Measurements from ENCODE around the gene GP9.
"Not testable (repeated sequence)": the region's sequence is repeated elsewhere in the genome, so short reads cannot be mapped to it uniquely, and the experiment has no call there.

The GP9 gene

GRCh38 chr3:129061023-129061887 lies 676 bp downstream of the GP9 start:
- no peak for DNase-seq (ENCODE audit: low spot score)
- TF ChIP-seq, protein P1, sequence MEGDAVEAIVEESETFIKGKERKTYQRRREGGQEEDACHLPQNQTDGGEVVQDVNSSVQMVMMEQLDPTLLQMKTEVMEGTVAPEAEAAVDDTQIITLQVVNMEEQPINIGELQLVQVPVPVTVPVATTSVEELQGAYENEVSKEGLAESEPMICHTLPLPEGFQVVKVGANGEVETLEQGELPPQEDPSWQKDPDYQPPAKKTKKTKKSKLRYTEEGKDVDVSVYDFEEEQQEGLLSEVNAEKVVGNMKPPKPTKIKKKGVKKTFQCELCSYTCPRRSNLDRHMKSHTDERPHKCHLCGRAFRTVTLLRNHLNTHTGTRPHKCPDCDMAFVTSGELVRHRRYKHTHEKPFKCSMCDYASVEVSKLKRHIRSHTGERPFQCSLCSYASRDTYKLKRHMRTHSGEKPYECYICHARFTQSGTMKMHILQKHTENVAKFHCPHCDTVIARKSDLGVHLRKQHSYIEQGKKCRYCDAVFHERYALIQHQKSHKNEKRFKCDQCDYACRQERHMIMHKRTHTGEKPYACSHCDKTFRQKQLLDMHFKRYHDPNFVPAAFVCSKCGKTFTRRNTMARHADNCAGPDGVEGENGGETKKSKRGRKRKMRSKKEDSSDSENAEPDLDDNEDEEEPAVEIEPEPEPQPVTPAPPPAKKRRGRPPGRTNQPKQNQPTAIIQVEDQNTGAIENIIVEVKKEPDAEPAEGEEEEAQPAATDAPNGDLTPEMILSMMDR (IDR thresholded peaks at IDR 0.05; ENCODE audit: extremely low read depth, missing control alignments) = no peak

GRCh38 chr3:129061888-129062834 lies 1.6 kb downstream of the GP9 start:
- DNase-seq (ENCODE audit: low spot score) = no peak
- TF ChIP-seq, protein P1 (IDR thresholded peaks at IDR 0.05; ENCODE audit: extremely low read depth, missing control alignments) = no peak

DNA sequence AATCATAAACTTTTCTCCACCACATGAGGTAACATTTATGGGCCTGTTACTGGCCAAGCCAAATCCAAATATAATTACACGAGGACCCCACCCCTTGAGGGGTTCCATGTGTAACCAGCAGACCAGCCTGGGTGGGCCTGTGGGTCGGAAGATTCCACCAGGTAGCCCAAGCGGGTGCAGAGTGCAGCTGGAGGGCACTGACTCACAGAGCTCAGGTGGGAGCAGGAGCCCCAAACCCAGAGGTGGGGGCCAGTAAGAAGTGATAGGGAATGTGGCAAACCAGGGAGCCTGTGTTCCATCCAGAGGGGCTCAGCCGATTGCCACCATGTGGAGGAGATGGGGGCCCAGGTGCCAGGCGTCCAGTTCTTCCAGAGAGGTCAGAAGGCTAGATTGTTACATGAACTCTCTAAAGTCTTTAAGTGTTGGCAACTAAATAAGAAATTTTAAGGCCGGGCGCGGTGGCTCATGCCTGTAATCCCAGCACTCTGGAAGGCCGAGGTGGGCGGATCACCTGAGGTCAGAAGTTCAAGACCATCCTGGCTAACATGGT lies 2.6 kb downstream of the GP9 start:
- TF ChIP-seq, protein P1 (IDR thresholded peaks at IDR 0.05; ENCODE audit: extremely low read depth, missing control alignments) = no peak
- DNase-seq (ENCODE audit: low spot score) = no peak

DNA sequence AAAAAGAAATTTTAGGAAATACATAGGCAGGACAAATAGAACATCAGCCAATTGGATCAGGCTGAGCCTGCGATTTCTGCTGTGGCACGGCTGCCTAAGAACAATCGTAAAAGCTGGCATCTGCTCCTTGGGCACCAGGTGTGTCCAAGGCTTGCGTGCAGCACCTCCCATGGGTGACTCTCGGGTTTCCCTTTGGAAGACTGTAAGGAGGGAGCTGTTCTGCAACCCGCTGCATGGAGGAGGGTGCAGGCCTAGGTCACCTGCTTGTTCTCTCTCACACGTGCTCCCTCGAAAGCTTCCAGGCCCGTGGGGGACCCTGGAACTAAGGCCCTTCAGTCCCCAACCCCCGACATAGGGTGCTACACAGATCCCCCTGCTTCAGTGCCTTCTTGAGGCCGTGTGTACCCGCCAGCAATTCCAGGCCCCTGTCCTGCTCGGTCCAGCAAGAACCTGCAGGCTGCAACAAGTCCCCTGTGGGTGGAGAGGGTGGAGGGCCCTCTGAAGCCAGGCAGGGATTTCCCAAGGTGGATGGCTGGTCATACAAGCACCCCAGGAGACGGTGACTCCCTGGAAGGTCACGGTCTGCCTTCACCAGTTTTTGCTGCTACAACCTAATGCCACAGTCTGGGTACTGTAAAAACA lies 3.4 kb downstream of the GP9 start:
- TF ChIP-seq, protein P1 (IDR thresholded peaks at IDR 0.05; ENCODE audit: extremely low read depth, missing control alignments) = no peak
- no peak for DNase-seq (ENCODE audit: low spot score)

DNA sequence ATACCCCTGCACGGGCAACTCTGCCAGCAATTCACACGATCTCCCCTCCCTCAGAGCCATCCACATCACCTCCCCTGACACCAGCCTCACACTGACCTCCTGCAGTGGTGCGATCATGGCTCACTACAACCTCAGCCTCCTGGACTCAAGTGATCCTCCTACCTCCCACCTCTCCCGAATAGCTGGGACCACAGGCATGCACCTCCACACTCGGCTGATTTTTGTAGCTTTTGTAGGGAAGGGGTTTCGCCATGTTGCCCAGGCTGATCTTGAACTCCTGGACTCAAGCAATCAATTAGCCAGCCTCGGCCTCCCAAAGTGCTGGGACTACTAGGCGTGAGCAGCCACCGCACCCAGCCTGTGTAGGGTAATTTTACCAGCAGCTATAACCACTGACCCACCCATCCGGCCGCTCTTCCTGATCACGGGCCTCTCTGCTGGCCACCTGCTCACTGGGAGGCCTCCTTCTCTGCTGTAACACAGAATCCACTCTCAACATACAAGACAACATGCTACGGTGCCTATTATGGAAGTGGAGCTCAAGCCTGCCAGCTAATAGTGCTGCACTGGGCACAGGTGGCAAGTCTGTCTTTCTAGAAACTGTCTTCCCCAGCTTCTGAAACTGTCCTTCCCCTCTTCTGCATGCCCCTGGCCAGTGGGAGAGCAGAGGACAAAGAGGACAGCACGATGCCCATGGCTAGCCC lies 4.6 kb downstream of the GP9 start:
- DNase-seq (ENCODE audit: low spot score) = no peak
- TF ChIP-seq, protein P1 (IDR thresholded peaks at IDR 0.05; ENCODE audit: extremely low read depth, missing control alignments) = no peak

DNA sequence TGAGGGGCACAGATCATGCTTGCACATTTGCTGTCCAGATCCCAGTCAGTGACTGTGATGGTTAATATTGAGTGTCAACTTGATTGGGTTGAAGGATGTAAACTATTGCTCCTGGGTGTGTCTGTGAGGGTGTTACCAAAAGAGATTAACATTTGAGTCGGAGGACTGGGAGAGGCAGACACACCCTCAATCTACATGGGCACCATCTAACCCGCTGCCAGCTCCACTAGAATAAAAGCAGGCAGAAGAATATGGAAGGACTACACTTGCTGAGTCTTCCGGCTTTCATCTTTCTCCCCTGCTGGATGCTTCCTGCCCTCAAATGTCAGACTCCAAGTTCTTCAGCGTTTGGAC lies 5.1 kb downstream of the GP9 start:
- DNase-seq (ENCODE audit: low spot score) = no peak
- TF ChIP-seq, protein P1 (IDR thresholded peaks at IDR 0.05; ENCODE audit: extremely low read depth, missing control alignments) = no peak

GRCh38 chr3:129067719-129068118 lies 7.1 kb downstream of the GP9 start:
- not testable (repeated sequence) for DNase-seq (ENCODE audit: low spot score)

Data from GM20000 (cell line).